NCI-H345 (cell line): ENCODE results near the gene SIK2.
A peak's percentile ranks its signal among the peaks of the same experiment; 100 is the strongest.

ENCODE experiments used
- DNase-seq: peaks from one replicate; lab custom pipeline; 2025; lab: John Stamatoyannopoulos, UW

SIK2 gene

GRCh38 chr11:111730871-111731591 is 128.8 kb downstream of the SIK2 start:
- peak; percentile 51 for DNase-seq

GRCh38 chr11:111731821-111732220 is 129.6 kb downstream of the SIK2 start:
- DNase-seq: no peak

- DNase-seq: no peak
Observed at GRCh38 chr11:111733016-111733415, 130.8 kb downstream of the SIK2 start.

- DNase-seq: no peak
Observed at GRCh38 chr11:111733611-111734088, 131.4 kb downstream of the SIK2 start.

GRCh38 chr11:111734101-111734953 is 132.1 kb downstream of the SIK2 start:
- no peak for DNase-seq

GRCh38 chr11:111734954-111735261 is 132.7 kb downstream of the SIK2 start:
- no peak for DNase-seq

GRCh38 chr11:111735262-111736116 is 133.2 kb downstream of the SIK2 start:
- peak; percentile 80 for DNase-seq

- no peak for DNase-seq
Observed at GRCh38 chr11:111736181-111736590, 133.9 kb downstream of the SIK2 start.

- no peak for DNase-seq
Observed at GRCh38 chr11:111736621-111737443, 134.6 kb downstream of the SIK2 start.

- DNase-seq: no peak
Observed at GRCh38 chr11:111737444-111738210, 135.4 kb downstream of the SIK2 start.

- no peak for DNase-seq
Observed at GRCh38 chr11:111739299-111739698, 137.1 kb downstream of the SIK2 start.

- DNase-seq: no peak
Observed at GRCh38 chr11:111741751-111742150, 139.5 kb downstream of the SIK2 start.

- DNase-seq: no peak
Observed at GRCh38 chr11:111743700-111744099, 141.5 kb downstream of the SIK2 start.

- DNase-seq: no peak
Observed at GRCh38 chr11:111745719-111746504, 143.7 kb downstream of the SIK2 start.

GRCh38 chr11:111748035-111748804 is 146.0 kb downstream of the SIK2 start:
- DNase-seq: no peak

- DNase-seq: no peak
Observed at GRCh38 chr11:111749646-111750045, 147.4 kb downstream of the SIK2 start.

GRCh38 chr11:111756097-111756496 is 153.8 kb downstream of the SIK2 start:
- DNase-seq: no peak

GRCh38 chr11:111759376-111759775 is 157.1 kb downstream of the SIK2 start:
- no peak for DNase-seq

GRCh38 chr11:111759778-111760407 is 157.6 kb downstream of the SIK2 start:
- DNase-seq: no peak
